GM23338 (cell line): ENCODE results near the gene SSNA1. TPM values are rescaled to one million over a fixed set of nuclear protein-coding genes. Genes with fewer than 3 reads are reported as not detected.

Experiments used
- ATAC-seq: fragments of 200-7000 bp; cut with Tn5 transposase; 3 replicates; pipeline ENCODE4 v1.9.1; 2020
- DNase-seq: peaks from one replicate; pipeline ENCODE4 v3.0.0-alpha.2; 2015; ENCODE audit warnings: low spot score
- H2AFZ ChIP-seq: fragments of 200-600 bp; sonication (generic); 2 replicates; pipeline ENCODE4 v1.8.0; 2016; ENCODE audit warnings: antibody characterized with exemption, mild to moderate bottlenecking, moderate library complexity
- H3F3A ChIP-seq: fragments of 200-600 bp; sonication (generic); replicated peaks from 2 replicates; pipeline ENCODE4 v1.8.0; 2017; ENCODE audit warnings: antibody characterized with exemption, mixed run types, low read depth
- H3K27ac ChIP-seq: fragments of 200-600 bp; sonication (generic); 2 replicates; pipeline ENCODE4 v1.6.1; 2016; ENCODE audit warnings: low read depth
- H3K27me3 ChIP-seq: fragments of 200-600 bp; sonication (generic); 2 replicates; pipeline ENCODE4 v1.8.0; 2016; ENCODE audit warnings: mild to moderate bottlenecking, mixed run types, moderate library complexity; ENCODE audit not compliant: insufficient read depth
- H3K36me3 ChIP-seq: fragments of 200-600 bp; sonication (generic); 2 replicates; pipeline ENCODE4 v1.8.0; 2016; ENCODE audit warnings: mild to moderate bottlenecking; ENCODE audit not compliant: insufficient read depth
- H3K4me1 ChIP-seq: fragments of 200-600 bp; sonication (generic); 2 replicates; pipeline ENCODE4 v1.8.0; 2016; ENCODE audit warnings: mild to moderate bottlenecking, moderate library complexity; ENCODE audit not compliant: insufficient read depth
- H3K4me2 ChIP-seq: fragments of 200-600 bp; sonication (generic); 2 replicates; pipeline ENCODE4 v1.7.1; 2017; ENCODE audit warnings: mixed run types
- H3K4me3 ChIP-seq: fragments of 200-600 bp; sonication (generic); 2 replicates; pipeline ENCODE4 v1.6.1; 2016; ENCODE audit warnings: mixed run types
- H3K79me2 ChIP-seq: fragments of 200-600 bp; sonication (generic); replicated peaks from 2 replicates; pipeline ENCODE4 v1.8.0; 2017; ENCODE audit warnings: mild to moderate bottlenecking; ENCODE audit not compliant: insufficient read depth
- H3K9me2 ChIP-seq: fragments of 200-600 bp; sonication (generic); 2 replicates; pipeline ENCODE4 v1.8.0; 2017; ENCODE audit not compliant: insufficient read depth
- H4K20me1 ChIP-seq: fragments of 200-600 bp; sonication (generic); replicated peaks from 2 replicates; pipeline ENCODE4 v1.8.0; 2017; ENCODE audit warnings: mild to moderate bottlenecking; ENCODE audit not compliant: insufficient read depth
- H3K27ac Mint-ChIP-seq: 2 replicates; pipeline ENCODE4 v1.8.0; 2020; ENCODE audit warnings: inconsistent platforms, mild to moderate bottlenecking, moderate library complexity, mixed read lengths
- H3K27me3 Mint-ChIP-seq: 3 replicates; pipeline ENCODE4 v1.8.0; 2022; ENCODE audit warnings: low read depth, mild to moderate bottlenecking, moderate library complexity, mixed read lengths, inconsistent platforms; ENCODE audit not compliant: insufficient read depth, poor library complexity
- H3K36me3 Mint-ChIP-seq: 3 replicates; pipeline ENCODE4 v1.8.0; 2021; ENCODE audit warnings: low read depth, mild to moderate bottlenecking, inconsistent platforms, moderate library complexity, mixed read lengths
- H3K4me1 Mint-ChIP-seq: 3 replicates; pipeline ENCODE4 v1.8.0; 2020; ENCODE audit warnings: mild to moderate bottlenecking, inconsistent platforms, mixed read lengths
- H3K4me3 Mint-ChIP-seq: 3 replicates; pipeline ENCODE4 v1.8.0; 2021; ENCODE audit warnings: moderate library complexity, mild to moderate bottlenecking, inconsistent platforms, mixed read lengths
- H3K9me3 Mint-ChIP-seq: 3 replicates; pipeline ENCODE4 v1.8.0; 2020; ENCODE audit warnings: moderate library complexity, mild to moderate bottlenecking, inconsistent platforms, mixed read lengths
- EZH2phosphoT487 ChIP-seq: fragments of 200-600 bp; sonication (generic); IDR thresholded peaks from one replicate; pipeline ENCODE4 v1.8.1; 2018; ENCODE audit warnings: antibody characterized with exemption; ENCODE audit not compliant: unreplicated experiment
- POLR2AphosphoS5 ChIP-seq: IDR thresholded peaks from 2 replicates; pipeline ENCODE4 v1.6.1; 2016; ENCODE audit warnings: antibody characterized with exemption, low read depth
- REST ChIP-seq: IDR thresholded peaks from one replicate; pipeline ENCODE4 v1.6.1; 2018; ENCODE audit warnings: antibody characterized with exemption; ENCODE audit not compliant: unreplicated experiment
- STAT1 ChIP-seq: IDR thresholded peaks from one replicate; pipeline ENCODE4 v1.6.1; 2016; ENCODE audit warnings: antibody characterized with exemption; ENCODE audit not compliant: unreplicated experiment
- ZNF331 ChIP-seq: fragments of 250-450 bp; sonication (Bioruptor Pico); IDR thresholded peaks from 2 replicates; pipeline ENCODE4 v1.5.0; 2020; ENCODE audit warnings: low read depth, mild to moderate bottlenecking, moderate library complexity
- polyA plus RNA-seq: library from polyadenylated mRNA; unstranded; fragments of >200 nt; fragmentation: Nextera tagmentation; extraction: Ambion mirVana; gene quantifications from 2 replicates; pipeline ENCODE4 v1.2.1, GENCODE V29; 2016
- total RNA-seq: library from RNA; depleted of rRNA; stranded (reverse); fragments of >200 nt; shearing (Covaris generic); gene quantifications from 2 replicates; pipeline ENCODE4 v1.2.3, GENCODE V29; 2014

The SSNA1 gene
- total and polyA plus RNA-seq, 2 experiments from 2014 or later, result 132 to 154 TPM

GRCh38 chr9:137217276-137218211, 29.1 kb downstream of the SSNA1 start:
- Mint-ChIP-seq H3K9me3 (no peaks in the 10 kb centered on the region), H3K36me3 (no peaks in the 10 kb centered on the region; the same call in 1 of the 3 replicates), H3K4me3 (peak overlapping the region; percentile 39; the same call in 1 of the 3 replicates), H3K27ac (no peak overlapping the region), H3K27me3 (no peaks in the 10 kb centered on the region), H3K4me1 (peaks cover 7% of the 10 kb centered on the region; the same call in 2 of the 3 replicates)
- Histone ChIP-seq H2AFZ (no peak overlapping the region), H3K4me1 (0 out of 2 replicates have a peak, but pooled peaks cover 3% of the 10 kb centered on the region), H3K79me2 (no peaks in the 10 kb centered on the region), H3K9me2 (no peaks in the 10 kb centered on the region), H3K36me3 (no peaks in the 10 kb centered on the region), H3K4me2 (0 out of 2 replicates have a peak overlapping the region, but pooled peaks have one; percentile 38), H3K4me3 (no peak overlapping the region), H3F3A (0 out of 2 replicates have a peak, but pooled peaks cover 3% of the 10 kb centered on the region), H3K27ac (0 out of 2 replicates have a peak overlapping the region, but pooled peaks have one; percentile 32), H4K20me1 (no peaks in the 10 kb centered on the region; the same call in 1 of the 2 replicates), H3K27me3 (peaks cover 3% of the 10 kb centered on the region; the same call in 1 of the 2 replicates)
- ATAC-seq (peak; percentile 66), DNase-seq (peak; percentile 89)
- TF ChIP-seq ZNF331 (CRISPR knock-in tag) (no peak), POLR2AphosphoS5 (peak; percentile 30; the same call in 1 of the 2 replicates)

- H4K20me1 ChIP-seq, result no peaks in the 10 kb centered on the region; the same call in 1 of the 2 replicates
- H3K4me3 ChIP-seq, result no peak overlapping the region
- no peak overlapping the region; the same call in 1 of the 2 replicates for H3K27ac Mint-ChIP-seq
- 0 out of 2 replicates have a peak, but pooled peaks cover 3% of the 10 kb centered on the region for H3F3A ChIP-seq
- H3K36me3 Mint-ChIP-seq, result no peaks in the 10 kb centered on the region; the same call in 2 of the 3 replicates
- no peaks in the 10 kb centered on the region for H3K9me3 Mint-ChIP-seq
- no peaks in the 10 kb centered on the region for H3K27me3 Mint-ChIP-seq
- TF ChIP-seq POLR2AphosphoS5, result no peak
- TF ChIP-seq EZH2phosphoT487, result no peak
- TF ChIP-seq REST, result no peak
- no peak for TF ChIP-seq STAT1
- no peak overlapping the region for H3K4me2 ChIP-seq
- no peak overlapping the region for H3K4me3 Mint-ChIP-seq
- no peaks in the 10 kb centered on the region for H3K36me3 ChIP-seq
- H3K27ac ChIP-seq, result no peak overlapping the region
- DNase-seq (no peak), ATAC-seq (no peak)
- H3K9me2 ChIP-seq, result no peaks in the 10 kb centered on the region
- H3K4me1 Mint-ChIP-seq, result peaks cover 7% of the 10 kb centered on the region; the same call in 2 of the 3 replicates
- peaks cover 3% of the 10 kb centered on the region; the same call in 1 of the 2 replicates for H3K4me1 ChIP-seq
- no peak overlapping the region for H2AFZ ChIP-seq
- H3K79me2 ChIP-seq, result no peaks in the 10 kb centered on the region
- H3K27me3 ChIP-seq, result peaks cover 9% of the 10 kb centered on the region; the same call in 1 of the 2 replicates
Observed at GRCh38 chr9:137218212-137218753, 29.8 kb downstream of the SSNA1 start.
